HUES6 (cell line): ENCODE data around the gene DNAJB1.
"Not testable (repeated sequence)": the region's sequence is repeated elsewhere in the genome, so short reads cannot be mapped to it uniquely, and the experiment has no call there.

ENCODE experiments used
- H3K27ac ChIP-seq: 2 replicates; pipeline ENCODE4 v1.7.0; 2013; ENCODE audit warnings: low read depth, mild to moderate bottlenecking, low read length, inconsistent platforms
- H3K27me3 ChIP-seq: 2 replicates; pipeline ENCODE4 v1.6.1; 2013; ENCODE audit warnings: low read length; ENCODE audit not compliant: control insufficient read depth, insufficient read depth
- H3K36me3 ChIP-seq: 2 replicates; pipeline ENCODE4 v1.6.1; 2013; ENCODE audit warnings: low read length; ENCODE audit not compliant: control insufficient read depth, insufficient read depth
- H3K4me1 ChIP-seq: 2 replicates; pipeline ENCODE4 v1.6.1; 2013; ENCODE audit warnings: low read length; ENCODE audit not compliant: control insufficient read depth, insufficient read depth
- H3K4me3 ChIP-seq: 2 replicates; pipeline ENCODE4 v1.5.1; 2013; ENCODE audit warnings: low read depth, low read length
- H3K9ac ChIP-seq: one replicate; pipeline ENCODE4 v1.6.1; 2013; ENCODE audit warnings: mild to moderate bottlenecking, low read length
- H3K9me3 ChIP-seq: 2 replicates; pipeline ENCODE4 v1.6.1; 2013; ENCODE audit warnings: low read depth, low read length; ENCODE audit not compliant: control insufficient read depth, insufficient read depth

Gene DNAJB1

DNA sequence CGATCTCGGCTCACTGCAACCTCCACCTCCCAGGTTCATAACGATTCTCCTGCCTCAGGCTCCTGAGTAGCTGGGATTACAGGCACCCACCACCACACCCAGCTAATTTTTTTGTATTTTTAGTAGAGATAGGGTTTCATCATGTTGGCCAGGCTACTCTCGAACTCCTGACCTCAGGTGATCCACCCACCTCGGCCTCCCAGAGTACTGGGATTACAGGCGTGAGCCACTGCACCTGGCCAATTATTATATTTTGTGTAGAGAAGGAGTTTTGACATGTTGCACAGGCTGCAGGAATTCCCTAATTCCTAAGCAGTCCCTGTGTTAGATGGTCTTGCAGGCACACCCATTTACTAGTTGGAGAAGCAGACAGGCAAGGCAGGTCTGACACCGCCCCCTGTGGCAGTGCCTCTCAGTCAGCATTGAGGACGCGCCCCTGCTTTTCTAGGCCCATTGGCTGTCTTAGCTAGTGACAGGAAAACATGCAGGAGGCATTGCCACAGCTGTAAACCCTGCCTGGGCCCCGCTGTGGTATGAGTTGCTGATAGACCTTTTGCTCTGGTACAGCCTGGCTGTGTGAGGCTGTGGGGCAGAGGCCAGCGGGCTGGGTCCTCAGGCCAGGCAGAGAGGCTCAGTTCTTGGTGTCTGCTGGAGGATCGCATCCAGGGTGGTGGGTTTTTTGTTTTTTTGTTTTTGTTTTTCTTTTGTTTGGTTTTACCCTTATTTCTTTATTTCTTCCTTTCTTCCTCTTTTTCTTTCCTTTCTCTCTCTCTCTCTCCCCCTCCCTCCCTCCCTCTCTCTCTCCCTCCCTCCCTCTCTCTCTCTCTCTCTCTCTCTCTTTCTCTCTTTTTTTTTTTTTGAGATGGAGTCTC is 33.2 kb upstream of the DNAJB1 start:
- not testable (repeated sequence) for H3K4me3 ChIP-seq, H3K27me3 ChIP-seq, H3K36me3 ChIP-seq, H3K9me3 ChIP-seq, H3K27ac ChIP-seq, H3K9ac ChIP-seq
- H3K4me1 ChIP-seq: peaks cover 13% of the 10 kb centered on the region

DNA sequence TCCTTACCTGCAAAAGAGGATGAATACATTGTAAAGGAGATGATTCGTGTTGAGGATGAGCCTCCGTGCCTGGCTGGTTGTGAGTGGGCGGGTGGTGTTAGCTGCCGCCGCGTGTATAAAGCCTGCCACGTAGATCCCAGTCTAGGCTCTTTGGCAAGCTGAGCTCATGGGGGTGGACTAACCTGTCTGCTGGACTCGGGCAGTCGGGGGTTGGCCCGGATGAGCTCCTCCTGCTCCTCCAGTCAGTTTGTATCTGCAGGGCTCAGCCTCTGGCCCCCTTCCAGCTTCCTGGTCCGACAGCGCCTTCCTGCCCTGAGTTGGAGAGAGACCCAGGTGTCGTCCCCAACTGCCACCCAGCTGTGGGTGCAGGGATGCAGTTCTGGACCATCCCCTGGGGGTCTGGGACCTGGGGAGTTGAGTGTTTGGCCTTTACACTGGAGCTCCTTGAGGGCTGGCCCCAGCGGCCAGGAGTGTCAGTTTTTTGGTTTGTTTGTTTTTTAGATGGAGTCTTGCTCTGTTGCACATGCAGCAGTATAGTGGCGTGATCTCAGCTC is 32.1 kb upstream of the DNAJB1 start:
- H3K4me1 ChIP-seq: peaks cover 13% of the 10 kb centered on the region
- H3K27ac ChIP-seq: no peak overlapping the region
- H3K36me3 ChIP-seq: peaks cover 7% of the 10 kb centered on the region; the same call in 1 of the 2 replicates
- no peaks in the 10 kb centered on the region for H3K9me3 ChIP-seq
- H3K27me3 ChIP-seq: no peaks in the 10 kb centered on the region
- no peak overlapping the region for H3K9ac ChIP-seq
- H3K4me3 ChIP-seq: no peak overlapping the region

DNA sequence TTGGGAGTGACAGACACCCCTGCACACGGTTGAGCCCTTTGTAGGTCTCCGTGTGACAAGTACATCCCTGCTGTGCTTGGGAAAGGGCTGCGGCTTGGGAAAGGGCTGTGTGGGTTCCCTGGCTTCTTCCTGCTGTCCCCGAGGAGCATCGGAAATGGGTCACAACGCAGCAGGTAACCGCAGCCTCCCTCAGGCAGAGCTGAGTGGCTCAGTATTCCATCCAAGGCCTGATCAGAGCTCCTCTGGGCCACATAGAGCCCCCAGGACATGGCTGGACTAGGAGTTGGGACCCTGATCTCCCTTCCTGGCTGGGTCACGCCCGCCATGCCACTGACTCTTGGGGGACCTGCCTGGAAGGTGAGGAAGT is 27.5 kb upstream of the DNAJB1 start:
- Histone ChIP-seq H3K4me3 (no peak overlapping the region), H3K9me3 (no peaks in the 10 kb centered on the region), H3K36me3 (peaks cover 4% of the 10 kb centered on the region; the same call in 1 of the 2 replicates), H3K27me3 (no peaks in the 10 kb centered on the region), H3K27ac (no peak overlapping the region), H3K9ac (no peak overlapping the region), H3K4me1 (peaks cover 9% of the 10 kb centered on the region; the same call in 1 of the 2 replicates)

DNA sequence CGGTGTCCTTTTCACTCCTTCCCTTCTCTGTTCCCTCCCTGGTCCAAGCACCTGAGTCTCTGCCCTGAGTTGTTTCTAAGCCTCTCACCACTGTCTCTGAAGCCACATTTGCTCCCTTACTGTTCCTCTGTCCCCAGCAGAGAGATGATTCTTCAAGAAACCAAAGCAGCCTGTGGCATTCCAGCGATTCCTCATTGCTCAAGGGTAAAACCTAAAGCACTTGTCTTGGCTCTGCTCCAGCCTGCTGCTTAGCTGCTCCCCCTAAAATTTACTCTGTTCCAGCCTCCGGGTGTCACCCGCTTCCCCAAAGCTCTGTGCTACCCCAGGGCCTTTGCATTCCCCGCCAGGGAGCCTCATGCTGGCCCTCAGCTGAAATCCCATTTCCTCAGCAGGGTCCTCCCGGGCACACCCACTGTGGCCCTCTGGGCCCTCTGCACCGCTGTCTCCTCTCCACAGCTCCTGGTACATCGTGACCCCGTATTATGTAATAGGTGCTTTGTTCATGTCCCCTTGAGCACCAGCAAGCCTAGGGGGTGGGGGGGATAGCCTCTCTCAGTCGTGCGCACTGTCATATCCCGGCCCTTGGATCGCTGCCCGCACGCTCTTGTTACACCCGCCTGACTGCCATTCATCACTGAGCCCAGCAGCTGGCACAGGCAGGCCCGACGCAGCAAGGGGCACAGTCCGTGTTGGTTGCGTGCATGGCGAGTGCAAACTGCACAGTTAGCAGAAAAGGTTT is 26.9 kb upstream of the DNAJB1 start:
- no peak overlapping the region for H3K9ac ChIP-seq
- no peaks in the 10 kb centered on the region for H3K27me3 ChIP-seq
- peaks cover 5% of the 10 kb centered on the region; the same call in 1 of the 2 replicates for H3K4me1 ChIP-seq
- no peak overlapping the region for H3K4me3 ChIP-seq
- H3K27ac ChIP-seq: no peak overlapping the region
- H3K9me3 ChIP-seq: no peaks in the 10 kb centered on the region
- peaks cover 4% of the 10 kb centered on the region; the same call in 1 of the 2 replicates for H3K36me3 ChIP-seq

DNA sequence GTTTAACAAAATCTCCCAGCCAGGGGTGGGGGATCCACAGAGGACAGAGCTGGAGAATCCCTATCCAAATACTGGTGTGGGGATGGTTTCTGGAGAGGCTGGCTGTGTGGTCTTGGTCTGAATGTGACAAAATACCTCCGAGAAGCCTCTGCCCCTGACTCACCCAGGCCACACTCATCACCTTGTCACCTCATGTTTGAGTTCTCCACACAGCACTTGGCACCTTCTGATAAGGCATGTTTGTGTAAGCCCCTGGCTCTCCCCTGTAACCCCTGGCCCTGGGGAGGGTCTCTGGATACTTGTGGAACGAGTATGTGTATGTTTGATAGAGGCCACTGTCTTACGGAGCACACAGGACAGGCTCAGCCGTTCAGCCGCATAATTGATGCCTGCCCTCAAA is 25.9 kb upstream of the DNAJB1 start:
- peaks cover 4% of the 10 kb centered on the region; the same call in 1 of the 2 replicates for H3K36me3 ChIP-seq
- no peaks in the 10 kb centered on the region for H3K27me3 ChIP-seq
- H3K4me1 ChIP-seq: peaks cover 5% of the 10 kb centered on the region; the same call in 1 of the 2 replicates
- no peak overlapping the region for H3K4me3 ChIP-seq
- no peak overlapping the region for H3K9ac ChIP-seq
- no peak overlapping the region for H3K27ac ChIP-seq
- no peaks in the 10 kb centered on the region for H3K9me3 ChIP-seq

DNA sequence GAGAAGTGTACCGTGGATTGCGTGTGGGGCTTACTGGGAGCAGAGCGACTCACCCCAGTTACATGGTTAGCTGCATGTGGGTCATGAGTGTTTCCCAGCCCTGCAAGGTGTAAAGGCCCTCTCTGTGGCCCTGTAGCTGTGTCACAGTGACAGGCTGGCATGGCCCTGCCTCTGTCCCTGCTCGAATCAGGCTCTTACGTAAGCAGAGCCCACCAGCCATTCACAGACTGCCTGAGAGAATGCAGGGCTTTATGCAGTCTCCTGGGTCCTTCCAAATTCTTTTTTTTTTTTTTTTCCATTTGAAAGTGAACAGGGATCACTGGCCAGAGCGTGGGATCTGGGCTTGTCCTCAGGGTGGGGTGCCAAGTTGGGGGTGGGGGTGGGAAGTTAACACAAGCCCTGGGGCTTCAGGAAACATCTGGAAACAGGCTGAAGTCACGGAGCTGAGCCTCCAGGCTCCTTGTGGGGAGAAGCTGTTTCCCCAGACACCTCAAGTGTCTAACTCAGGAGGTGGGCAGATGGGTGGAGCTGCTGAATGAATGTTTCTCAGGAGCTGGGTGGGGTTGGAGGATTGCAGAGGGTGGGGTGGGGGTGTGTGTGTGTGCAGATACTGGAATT is 24.6 kb upstream of the DNAJB1 start:
- no peaks in the 10 kb centered on the region for H3K27me3 ChIP-seq
- H3K9ac ChIP-seq: no peak overlapping the region
- H3K36me3 ChIP-seq: no peaks in the 10 kb centered on the region
- H3K4me1 ChIP-seq: peaks cover 5% of the 10 kb centered on the region; the same call in 1 of the 2 replicates
- H3K27ac ChIP-seq: no peak overlapping the region
- no peak overlapping the region for H3K4me3 ChIP-seq
- no peaks in the 10 kb centered on the region for H3K9me3 ChIP-seq

DNA sequence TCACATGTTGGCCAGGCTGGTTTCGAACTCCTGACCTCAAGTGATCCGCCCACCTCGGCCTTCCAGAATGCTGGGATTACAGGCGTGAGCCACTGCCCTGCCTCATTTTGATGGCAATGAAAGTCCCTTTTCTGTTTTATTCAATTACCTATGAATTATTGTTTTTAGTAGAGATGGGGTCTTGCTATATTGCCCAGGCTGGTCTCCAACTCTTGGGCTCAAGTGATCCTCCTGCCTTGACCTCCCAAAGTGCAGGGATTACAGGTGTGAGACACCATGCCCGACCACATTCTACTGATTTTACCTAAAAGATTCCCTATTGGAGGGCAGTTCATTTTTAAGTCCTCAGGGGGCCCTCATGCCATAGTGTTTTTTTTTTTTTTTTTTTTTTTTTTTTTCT is 23.8 kb upstream of the DNAJB1 start:
- H3K4me1 ChIP-seq, H3K36me3 ChIP-seq, H3K4me3 ChIP-seq, H3K27me3 ChIP-seq, H3K9ac ChIP-seq, H3K9me3 ChIP-seq, H3K27ac ChIP-seq: not testable (repeated sequence)

DNA sequence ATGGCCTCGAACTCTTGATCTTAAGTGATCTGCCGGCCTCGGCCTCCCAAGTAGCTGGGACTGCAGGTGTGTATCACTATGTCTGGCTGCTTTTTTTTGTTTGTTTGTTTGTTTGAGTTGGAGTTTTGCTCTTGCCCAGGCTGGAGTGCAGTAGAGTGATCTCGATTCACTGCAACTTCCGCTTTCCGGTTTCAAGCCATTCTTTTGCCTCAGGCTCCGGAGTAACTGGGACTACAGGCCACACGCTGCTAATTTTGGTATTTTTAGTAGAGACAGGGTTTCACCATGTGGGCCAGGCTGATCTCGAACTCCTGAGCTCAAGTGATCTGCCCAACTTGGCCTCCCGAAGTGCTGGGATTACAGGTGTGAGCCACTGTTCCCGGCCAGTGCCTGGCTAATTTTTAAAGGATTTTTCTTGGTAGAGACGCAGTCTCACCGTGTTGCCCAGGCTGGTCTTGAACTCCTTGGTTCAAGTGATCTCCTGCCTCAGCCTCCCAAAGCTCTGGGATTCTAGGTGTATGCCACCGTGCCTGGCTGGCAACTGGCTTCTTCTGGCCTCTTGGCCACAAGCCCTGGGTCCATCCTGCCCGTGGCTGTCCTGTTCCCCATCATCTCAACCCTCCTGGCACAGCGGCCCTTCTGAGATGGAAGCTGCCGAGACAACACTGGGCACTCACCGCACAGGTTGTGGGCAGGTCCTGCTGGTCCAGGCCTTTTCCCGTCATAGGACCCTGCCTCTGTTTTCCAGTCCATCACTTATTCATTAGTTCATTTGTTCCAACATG is 22.7 kb upstream of the DNAJB1 start:
- Histone ChIP-seq H3K4me3 (no peak overlapping the region), H3K27me3 (no peaks in the 10 kb centered on the region), H3K9me3 (no peaks in the 10 kb centered on the region), H3K36me3 (no peaks in the 10 kb centered on the region), H3K27ac (no peak overlapping the region), H3K4me1 (peaks cover 13% of the 10 kb centered on the region; the same call in 1 of the 2 replicates), H3K9ac (no peak overlapping the region)

DNA sequence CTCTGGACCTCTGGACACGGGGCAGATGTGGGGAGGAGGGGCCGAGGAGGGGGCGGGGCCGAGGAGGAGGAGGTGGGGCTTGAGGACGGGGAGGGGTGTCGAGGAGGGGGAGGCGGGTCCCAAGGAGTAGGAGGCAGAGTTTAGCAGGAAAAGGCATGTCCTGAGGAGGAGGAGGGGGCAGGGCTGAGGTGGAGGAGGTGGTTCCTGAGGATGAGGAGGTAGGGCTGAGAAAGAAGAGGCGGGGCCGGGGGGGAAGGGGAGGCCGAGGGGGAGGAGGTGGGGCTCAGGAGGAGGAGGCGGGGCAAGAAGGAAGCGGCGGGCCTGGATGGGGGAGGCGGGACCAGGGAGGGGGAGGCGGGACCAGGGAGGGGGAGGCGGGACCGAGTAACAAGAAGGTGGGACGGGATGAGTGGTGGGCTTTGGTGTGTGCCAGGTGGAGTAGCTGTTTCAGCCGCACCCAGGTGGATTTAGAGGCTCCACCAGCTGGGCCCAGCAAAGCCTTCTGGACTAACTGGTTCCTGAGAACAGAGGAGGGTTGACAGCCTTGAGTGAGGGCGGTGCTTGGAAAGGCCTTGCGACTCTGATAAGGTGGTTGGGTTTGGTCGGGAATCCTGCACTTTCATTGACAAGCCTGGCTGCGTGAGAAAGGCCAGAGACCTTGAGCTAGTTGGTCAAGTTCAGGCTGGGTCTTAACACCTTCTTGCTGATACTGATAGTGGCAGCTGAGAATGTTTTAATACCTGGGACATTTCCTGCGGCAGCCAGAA is 18.9 kb upstream of the DNAJB1 start:
- no peak overlapping the region for H3K9ac ChIP-seq
- H3K27me3 ChIP-seq: no peaks in the 10 kb centered on the region
- peaks cover 8% of the 10 kb centered on the region; the same call in 1 of the 2 replicates for H3K4me1 ChIP-seq
- peaks cover 6% of the 10 kb centered on the region for H3K36me3 ChIP-seq
- peak overlapping the region; percentile 51 for H3K4me3 ChIP-seq
- no peak overlapping the region for H3K27ac ChIP-seq
- no peaks in the 10 kb centered on the region for H3K9me3 ChIP-seq

DNA sequence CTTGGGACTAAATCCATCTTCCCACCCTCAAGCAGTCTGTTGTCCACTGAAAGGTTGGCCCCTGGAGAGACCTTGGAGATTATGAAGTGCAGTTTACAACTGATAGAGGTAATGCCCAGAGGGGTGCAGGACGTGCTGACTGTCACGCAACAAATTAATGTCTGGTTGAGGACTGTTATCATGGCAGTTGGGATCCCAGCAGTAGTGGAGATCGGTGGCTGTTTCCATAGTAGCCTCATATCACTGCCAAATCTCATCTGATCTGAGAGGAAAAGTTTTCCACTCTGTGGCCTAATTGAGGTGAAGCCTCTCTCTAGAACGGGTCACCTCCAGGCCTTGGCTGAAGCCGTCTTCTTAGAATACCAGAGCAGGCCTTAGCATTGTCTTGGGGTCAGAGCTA is 15.3 kb upstream of the DNAJB1 start:
- no peak overlapping the region for H3K4me3 ChIP-seq
- H3K9ac ChIP-seq: no peak overlapping the region
- peaks cover 8% of the 10 kb centered on the region for H3K36me3 ChIP-seq
- no peaks in the 10 kb centered on the region for H3K27me3 ChIP-seq
- peaks cover 8% of the 10 kb centered on the region; the same call in 1 of the 2 replicates for H3K4me1 ChIP-seq
- no peaks in the 10 kb centered on the region for H3K9me3 ChIP-seq
- no peak overlapping the region for H3K27ac ChIP-seq
